Measurements from ENCODE around the gene CCDC69. TPM values are rescaled to one million over a fixed set of nuclear protein-coding genes. Genes with fewer than 3 reads are reported as not detected.

Gene CCDC69
- total RNA-seq, 2 experiments from 2014 or later, result 119 to 123 TPM

GRCh38 chr5:151204051-151204450 is 19.8 kb downstream of the CCDC69 start:
- H4K20me1 ChIP-seq (ENCODE audit: insufficient read depth, low read length), result no peaks in the 10 kb centered on the region
- H3K27ac ChIP-seq (ENCODE audit: low read depth, low read length, poor library complexity, severe bottlenecking), result peak overlapping the region; percentile 18
- no peak for DNase-seq (ENCODE audit: low spot score)
- intact Hi-C loops (cut with micrococcal nuclease; ENCODE audit: unreplicated experiment), result no loop called here
- H3K9me2 ChIP-seq (ENCODE audit: insufficient read depth, low read length), result no peaks in the 10 kb centered on the region
- no peak overlapping the region for H3K4me2 ChIP-seq (ENCODE audit: low read length)
- CTCF ChIA-PET (ENCODE audit: unreplicated experiment), result no interaction called here
- peaks cover 47% of the 10 kb centered on the region for H3K4me1 ChIP-seq (ENCODE audit: insufficient read depth, low read length, poor library complexity, severe bottlenecking)
- peaks cover 13% of the 10 kb centered on the region; the same call in 1 of the 2 replicates for H3K79me2 ChIP-seq (ENCODE audit: insufficient read depth, low read depth, low read length)
- H2AFZ ChIP-seq (ENCODE audit: low read length), result no peak overlapping the region
- POLR2A ChIA-PET, result interaction anchor here (0.5 to 3.6 kb wide), 9 partner anchors 8 to 49 kb away, joined by 3 to 31 read pairs (median 3); partner anchors contain the start of gene GM2A
- TF ChIP-seq, protein P1, sequence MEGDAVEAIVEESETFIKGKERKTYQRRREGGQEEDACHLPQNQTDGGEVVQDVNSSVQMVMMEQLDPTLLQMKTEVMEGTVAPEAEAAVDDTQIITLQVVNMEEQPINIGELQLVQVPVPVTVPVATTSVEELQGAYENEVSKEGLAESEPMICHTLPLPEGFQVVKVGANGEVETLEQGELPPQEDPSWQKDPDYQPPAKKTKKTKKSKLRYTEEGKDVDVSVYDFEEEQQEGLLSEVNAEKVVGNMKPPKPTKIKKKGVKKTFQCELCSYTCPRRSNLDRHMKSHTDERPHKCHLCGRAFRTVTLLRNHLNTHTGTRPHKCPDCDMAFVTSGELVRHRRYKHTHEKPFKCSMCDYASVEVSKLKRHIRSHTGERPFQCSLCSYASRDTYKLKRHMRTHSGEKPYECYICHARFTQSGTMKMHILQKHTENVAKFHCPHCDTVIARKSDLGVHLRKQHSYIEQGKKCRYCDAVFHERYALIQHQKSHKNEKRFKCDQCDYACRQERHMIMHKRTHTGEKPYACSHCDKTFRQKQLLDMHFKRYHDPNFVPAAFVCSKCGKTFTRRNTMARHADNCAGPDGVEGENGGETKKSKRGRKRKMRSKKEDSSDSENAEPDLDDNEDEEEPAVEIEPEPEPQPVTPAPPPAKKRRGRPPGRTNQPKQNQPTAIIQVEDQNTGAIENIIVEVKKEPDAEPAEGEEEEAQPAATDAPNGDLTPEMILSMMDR (conservative IDR thresholded peaks at IDR 0.05; ENCODE audit: low read length), result no peak
- no peak for TF ChIP-seq EZH2phosphoT487 (IDR thresholded peaks at IDR 0.05; ENCODE audit: borderline replicate concordance, low read depth, low read length)
- no peak overlapping the region for H3K4me3 ChIP-seq (ENCODE audit: low read depth, low read length, poor library complexity, severe bottlenecking)
- H3K36me3 ChIP-seq (ENCODE audit: insufficient read depth, low read length), result peaks cover 68% of the 10 kb centered on the region
- no peaks in the 10 kb centered on the region for H3K9me3 ChIP-seq (ENCODE audit: low read length)
- no TSS peak for BruUV-seq (replicated peaks)

DNA sequence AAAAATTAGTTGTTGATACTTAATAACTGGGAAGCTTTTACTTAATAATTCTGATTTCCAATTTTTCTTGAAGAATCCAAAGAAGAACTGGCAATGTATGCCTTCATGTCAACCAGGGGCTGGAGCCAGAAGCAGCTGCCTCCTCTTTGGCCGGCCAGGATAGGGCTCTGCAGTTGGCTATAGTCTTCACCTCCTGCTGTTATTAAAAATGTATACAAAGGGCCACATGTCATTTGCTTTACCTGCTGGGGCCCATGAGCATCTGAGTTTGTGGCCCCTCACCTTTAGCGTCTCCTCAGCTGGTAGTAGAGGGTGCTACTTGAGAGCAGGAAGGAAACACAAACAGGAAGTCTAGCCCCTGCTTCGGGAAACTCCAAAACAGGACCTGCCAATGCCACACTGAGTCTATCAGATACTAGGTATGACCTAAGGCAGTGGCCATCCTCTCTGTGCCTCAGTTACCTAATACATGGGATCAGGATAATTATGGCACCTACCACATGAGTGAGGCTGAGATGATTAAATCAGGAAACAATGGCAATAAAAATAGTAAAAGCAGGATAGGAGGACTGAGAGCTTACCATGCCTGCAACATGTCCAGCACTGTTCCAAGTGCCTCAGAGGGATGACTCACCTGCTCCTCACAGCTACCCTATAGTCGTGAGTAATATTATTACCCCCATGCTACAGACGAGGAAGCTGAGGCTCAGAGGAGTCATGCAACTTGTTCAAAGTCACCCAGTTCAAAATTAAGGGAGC is 21.3 kb downstream of the CCDC69 start:
- Histone ChIP-seq H3K36me3 (ENCODE audit: insufficient read depth, low read length) (peaks cover 68% of the 10 kb centered on the region), H3K9me2 (ENCODE audit: insufficient read depth, low read length) (no peaks in the 10 kb centered on the region), H3K4me2 (ENCODE audit: low read length) (peak overlapping the region; percentile 68), H3K9me3 (ENCODE audit: low read length) (no peaks in the 10 kb centered on the region), H3K4me3 (ENCODE audit: low read depth, low read length, poor library complexity, severe bottlenecking) (peak overlapping the region; percentile 24), H3K79me2 (ENCODE audit: insufficient read depth, low read depth, low read length) (no peaks in the 10 kb centered on the region), H4K20me1 (ENCODE audit: insufficient read depth, low read length) (no peaks in the 10 kb centered on the region), H2AFZ (ENCODE audit: low read length) (peak overlapping the region; percentile 30; the same call in 1 of the 2 replicates), H3K27ac (ENCODE audit: low read depth, low read length, poor library complexity, severe bottlenecking) (peak overlapping the region; percentile 47), H3K4me1 (ENCODE audit: insufficient read depth, low read length, poor library complexity, severe bottlenecking) (peaks cover 53% of the 10 kb centered on the region)
- TF ChIP-seq, protein P1 (conservative IDR thresholded peaks at IDR 0.05; ENCODE audit: low read length), result no peak
- no peak for TF ChIP-seq EZH2phosphoT487 (IDR thresholded peaks at IDR 0.05; ENCODE audit: borderline replicate concordance, low read depth, low read length)
- ChIA-PET POLR2A (interaction anchor here (0.6 to 3.6 kb wide), 8 partner anchors 9 to 55 kb away, joined by 3 to 31 read pairs (median 4); partner anchors contain the start of gene GM2A), CTCF (ENCODE audit: unreplicated experiment) (interaction anchor here (1.0 kb wide), 1 partner anchor 17 kb away, joined by 3 read pairs; no protein-coding TSS in a partner anchor)
- intact Hi-C loops (cut with micrococcal nuclease; ENCODE audit: unreplicated experiment), result no loop called here
- no TSS peak for BruUV-seq (replicated peaks)
- peak; percentile 48 for DNase-seq (ENCODE audit: low spot score)

Measured in OCI-LY7 (cell line).